Left ventricle myocardium inferior (tissue), 1 donor: ENCODE data around the gene CORO2B. TPM values are rescaled to one million over a fixed set of nuclear protein-coding genes. Genes with fewer than 3 reads are reported as not detected.

Experiments
- DNase-seq: peaks from one replicate; pipeline ENCODE4 v3.0.0-alpha.2; 2020
- H3K27ac ChIP-seq: fragments of 200-600 bp; replicated peaks from 2 replicates; pipeline ENCODE4 v1.8.0; 2021
- H3K27me3 ChIP-seq: fragments of 200-600 bp; 2 replicates; pipeline ENCODE4 v1.8.0; 2021; ENCODE audit warnings: low read depth
- H3K36me3 ChIP-seq: fragments of 200-600 bp; 2 replicates; pipeline ENCODE4 v1.8.0; 2021
- H3K4me1 ChIP-seq: fragments of 200-600 bp; 2 replicates; pipeline ENCODE4 v1.8.0; 2021
- H3K4me3 ChIP-seq: fragments of 200-600 bp; 2 replicates; pipeline ENCODE4 v1.8.0; 2021; ENCODE audit warnings: mild to moderate bottlenecking, moderate library complexity
- H3K9me3 ChIP-seq: fragments of 200-600 bp; replicated peaks from 2 replicates; pipeline ENCODE4 v1.8.0; 2021
- intact Hi-C: fragments of 100-400 bp; cut with micrococcal nuclease; formaldehyde crosslinking; loops from one replicate; pipeline ENCODE4 v1.11.0; 2022
- total RNA-seq: library from RNA; stranded (reverse); fragmentation: NEBNext Ultra II Directional; extraction: Animal tissue kit (Norgen Biotek cat#: 25700); gene quantifications from one replicate; pipeline ENCODE4 v1.2.1, GENCODE V29; 2021
- TF ChIP-seq, protein P1 (sequence below): fragments of 200-600 bp; IDR thresholded peaks from 2 replicates; pipeline ENCODE4 v1.8.0; 2021; ENCODE audit warnings: antibody characterized with exemption, mild to moderate bottlenecking, borderline replicate concordance
- donor health status: DM: no; HTN: yes; CAD: no; lungs with severe emphysema.

Gene CORO2B
- total RNA-seq, 1 donor from 2014 or later, result 5.0 TPM

- no peak overlapping the region for H3K4me3 ChIP-seq
- peaks cover 92% of the 10 kb centered on the region for H3K4me1 ChIP-seq
- no peaks in the 10 kb centered on the region for H3K36me3 ChIP-seq
- H3K9me3 ChIP-seq, result no peaks in the 10 kb centered on the region
- peak; percentile 9 for DNase-seq
- TF ChIP-seq, protein P1, sequence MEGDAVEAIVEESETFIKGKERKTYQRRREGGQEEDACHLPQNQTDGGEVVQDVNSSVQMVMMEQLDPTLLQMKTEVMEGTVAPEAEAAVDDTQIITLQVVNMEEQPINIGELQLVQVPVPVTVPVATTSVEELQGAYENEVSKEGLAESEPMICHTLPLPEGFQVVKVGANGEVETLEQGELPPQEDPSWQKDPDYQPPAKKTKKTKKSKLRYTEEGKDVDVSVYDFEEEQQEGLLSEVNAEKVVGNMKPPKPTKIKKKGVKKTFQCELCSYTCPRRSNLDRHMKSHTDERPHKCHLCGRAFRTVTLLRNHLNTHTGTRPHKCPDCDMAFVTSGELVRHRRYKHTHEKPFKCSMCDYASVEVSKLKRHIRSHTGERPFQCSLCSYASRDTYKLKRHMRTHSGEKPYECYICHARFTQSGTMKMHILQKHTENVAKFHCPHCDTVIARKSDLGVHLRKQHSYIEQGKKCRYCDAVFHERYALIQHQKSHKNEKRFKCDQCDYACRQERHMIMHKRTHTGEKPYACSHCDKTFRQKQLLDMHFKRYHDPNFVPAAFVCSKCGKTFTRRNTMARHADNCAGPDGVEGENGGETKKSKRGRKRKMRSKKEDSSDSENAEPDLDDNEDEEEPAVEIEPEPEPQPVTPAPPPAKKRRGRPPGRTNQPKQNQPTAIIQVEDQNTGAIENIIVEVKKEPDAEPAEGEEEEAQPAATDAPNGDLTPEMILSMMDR, result no peak
- no peaks in the 10 kb centered on the region for H3K27me3 ChIP-seq
- H3K27ac ChIP-seq, result peak overlapping the region; percentile 89
- intact Hi-C loops, result no loop called here
These were observed 18.8 kb downstream of the CORO2B start for GRCh38 chr15:68597581-68597980.

DNA sequence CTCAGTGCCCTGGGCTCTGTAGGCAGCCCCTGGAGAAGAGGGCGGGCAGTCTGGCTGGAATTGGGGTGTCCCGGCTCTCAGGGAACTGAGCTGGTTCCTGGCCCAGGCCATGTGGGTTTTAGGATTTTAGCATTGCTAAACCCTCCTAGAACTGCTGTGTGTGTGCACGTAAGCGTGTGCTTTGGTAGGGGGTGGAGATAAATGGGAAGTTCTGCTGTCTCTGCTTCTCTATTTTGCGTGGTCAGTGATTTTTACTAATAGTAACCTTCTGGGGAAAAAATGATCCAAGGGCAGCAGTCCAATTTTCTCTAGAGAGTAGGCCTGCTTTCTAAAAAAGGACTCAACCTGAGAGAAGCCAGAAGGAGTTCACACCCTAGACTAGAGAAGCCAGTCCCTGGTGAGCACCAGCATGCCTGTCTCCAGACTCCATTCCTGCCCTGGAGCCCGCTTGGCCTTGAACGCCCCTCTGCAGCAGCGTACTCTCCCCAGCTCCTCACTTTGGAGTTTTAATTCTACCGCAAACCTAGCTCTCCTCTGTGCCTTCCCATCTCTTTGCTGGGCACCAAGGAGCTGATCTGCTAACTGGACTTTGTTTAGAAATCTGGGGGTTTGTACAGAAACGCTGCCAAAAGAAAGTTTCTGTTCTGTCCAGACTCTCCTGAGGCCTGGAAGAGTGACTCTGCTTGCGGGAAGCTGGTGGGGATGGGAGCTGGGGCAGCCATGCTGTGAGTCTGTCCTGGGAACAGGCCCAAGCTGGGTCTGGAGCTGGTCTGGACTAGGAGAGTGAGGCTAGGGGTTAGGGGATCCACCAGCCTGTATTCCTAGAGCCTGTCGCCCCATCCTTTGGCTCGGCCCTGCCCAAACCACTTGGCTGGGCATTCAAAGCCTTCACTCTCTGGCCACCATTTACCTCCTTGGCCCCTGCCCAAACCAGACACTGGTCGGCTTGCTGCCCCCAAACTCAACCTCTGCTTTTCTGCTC, 19.7 kb downstream of the CORO2B start:
- no peak overlapping the region for H3K4me3 ChIP-seq
- intact Hi-C loops, result no loop called here
- H3K27ac ChIP-seq, result peak overlapping the region; percentile 89
- peak; percentile 27 for DNase-seq
- H3K27me3 ChIP-seq, result no peaks in the 10 kb centered on the region
- H3K4me1 ChIP-seq, result peaks cover 92% of the 10 kb centered on the region
- TF ChIP-seq, protein P1, result no peak
- H3K9me3 ChIP-seq, result no peaks in the 10 kb centered on the region
- no peaks in the 10 kb centered on the region for H3K36me3 ChIP-seq

DNA sequence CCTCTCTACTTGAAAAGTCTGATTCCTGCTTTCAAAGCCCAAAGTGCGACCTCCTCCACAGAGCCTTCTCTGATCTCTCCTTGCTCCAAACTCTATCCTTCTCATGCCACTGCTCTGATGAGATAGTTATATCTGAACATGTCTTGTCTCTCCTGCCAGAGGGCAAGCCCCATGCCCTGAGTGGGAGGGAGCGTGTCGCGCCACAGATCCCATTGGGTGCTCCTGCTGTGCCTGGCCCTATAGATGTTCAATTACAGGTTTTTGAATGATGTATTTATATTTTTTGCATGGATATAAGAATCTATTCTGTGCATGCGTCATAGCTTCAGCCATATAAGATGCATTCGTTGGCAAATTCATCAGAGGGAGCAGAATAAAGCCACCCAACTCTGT, 20.4 kb downstream of the CORO2B start:
- H3K4me1 ChIP-seq, result peaks cover 92% of the 10 kb centered on the region
- H3K27ac ChIP-seq, result peak overlapping the region; percentile 89
- TF ChIP-seq, protein P1, result no peak
- no peaks in the 10 kb centered on the region for H3K27me3 ChIP-seq
- intact Hi-C loops, result no loop called here
- no peaks in the 10 kb centered on the region for H3K9me3 ChIP-seq
- no peaks in the 10 kb centered on the region for H3K36me3 ChIP-seq
- H3K4me3 ChIP-seq, result no peak overlapping the region
- DNase-seq, result no peak

DNA sequence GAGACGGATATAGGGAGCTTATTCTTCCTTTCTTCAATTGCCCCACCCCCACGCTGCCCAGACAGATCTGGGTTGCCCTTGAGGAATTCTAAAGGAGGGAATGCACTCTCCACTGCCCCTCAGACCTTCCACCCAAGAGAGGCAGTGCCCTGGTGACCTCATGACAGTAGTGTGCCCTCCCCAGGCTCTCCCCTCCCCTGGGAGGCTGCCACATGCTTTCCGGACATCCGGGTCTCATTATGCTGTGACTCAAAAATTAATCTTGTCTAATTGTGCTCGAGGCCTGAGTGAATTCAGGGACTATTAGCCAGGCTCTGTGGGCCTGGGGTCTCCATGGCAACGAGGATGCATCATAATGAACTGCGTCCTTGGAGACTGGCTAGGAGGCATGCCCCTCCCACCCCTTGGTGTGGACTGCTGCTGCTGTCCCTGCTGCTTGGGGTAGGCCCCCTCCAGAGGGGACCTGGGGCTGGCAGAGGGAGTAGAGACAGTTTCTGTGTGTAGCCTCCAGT, 20.8 kb downstream of the CORO2B start:
- Histone ChIP-seq H3K4me3 (no peak overlapping the region), H3K27ac (peak overlapping the region; percentile 89), H3K4me1 (peaks cover 92% of the 10 kb centered on the region), H3K36me3 (no peaks in the 10 kb centered on the region), H3K27me3 (no peaks in the 10 kb centered on the region), H3K9me3 (no peaks in the 10 kb centered on the region)
- peak; percentile 22 for DNase-seq
- TF ChIP-seq, protein P1, result no peak
- intact Hi-C loops, result no loop called here

- TF ChIP-seq, protein P1, result no peak
- no peak overlapping the region for H3K4me3 ChIP-seq
- H3K9me3 ChIP-seq, result no peaks in the 10 kb centered on the region
- peaks cover 93% of the 10 kb centered on the region for H3K4me1 ChIP-seq
- intact Hi-C loops, result no loop called here
- no peak for DNase-seq
- peak overlapping the region; percentile 89 for H3K27ac ChIP-seq
- H3K27me3 ChIP-seq, result no peaks in the 10 kb centered on the region
- no peaks in the 10 kb centered on the region for H3K36me3 ChIP-seq
These were observed 22.7 kb downstream of the CORO2B start for GRCh38 chr15:68601206-68602197.
